ENCODE results near the gene HS6ST1. TPM values are rescaled to one million over a fixed set of nuclear protein-coding genes. Genes with fewer than 3 reads are reported as not detected.

HS6ST1 gene, protein sequence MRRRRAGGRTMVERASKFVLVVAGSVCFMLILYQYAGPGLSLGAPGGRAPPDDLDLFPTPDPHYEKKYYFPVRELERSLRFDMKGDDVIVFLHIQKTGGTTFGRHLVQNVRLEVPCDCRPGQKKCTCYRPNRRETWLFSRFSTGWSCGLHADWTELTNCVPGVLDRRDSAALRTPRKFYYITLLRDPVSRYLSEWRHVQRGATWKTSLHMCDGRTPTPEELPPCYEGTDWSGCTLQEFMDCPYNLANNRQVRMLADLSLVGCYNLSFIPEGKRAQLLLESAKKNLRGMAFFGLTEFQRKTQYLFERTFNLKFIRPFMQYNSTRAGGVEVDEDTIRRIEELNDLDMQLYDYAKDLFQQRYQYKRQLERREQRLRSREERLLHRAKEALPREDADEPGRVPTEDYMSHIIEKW
- total RNA-seq (10 to 100 TPM; 23.7 to 62.5 (median 48.0) TPM), polyA plus RNA-seq (10 to 100 TPM; 12.9 to 45.3 TPM)
- long read RNA-seq, donor 1, transcript HS6ST1-201 (2 exons, 3,932 nt) = major isoform, 14 of 310 reads
- long read RNA-seq, donor 1, partial matches to known transcripts = 1 of 310 reads
- long read RNA-seq, donor 1, other reads (novel, unspliced or antisense) = 295 of 310 reads
- long read RNA-seq, donor 2, transcript HS6ST1-201 (2 exons, 3,932 nt) = major isoform, 16 of 16 reads
- long read RNA-seq, donor 2, partial matches to known transcripts = 0 of 16 reads
- long read RNA-seq, donor 2, other reads (novel, unspliced or antisense) = 0 of 16 reads
- long read RNA-seq, donor 3, transcript HS6ST1-201 (2 exons, 3,932 nt) = major isoform, 69 of 220 reads
- long read RNA-seq, donor 3, partial matches to known transcripts = 0 of 220 reads
- long read RNA-seq, donor 3, other reads (novel, unspliced or antisense) = 150 of 220 reads

DNA sequence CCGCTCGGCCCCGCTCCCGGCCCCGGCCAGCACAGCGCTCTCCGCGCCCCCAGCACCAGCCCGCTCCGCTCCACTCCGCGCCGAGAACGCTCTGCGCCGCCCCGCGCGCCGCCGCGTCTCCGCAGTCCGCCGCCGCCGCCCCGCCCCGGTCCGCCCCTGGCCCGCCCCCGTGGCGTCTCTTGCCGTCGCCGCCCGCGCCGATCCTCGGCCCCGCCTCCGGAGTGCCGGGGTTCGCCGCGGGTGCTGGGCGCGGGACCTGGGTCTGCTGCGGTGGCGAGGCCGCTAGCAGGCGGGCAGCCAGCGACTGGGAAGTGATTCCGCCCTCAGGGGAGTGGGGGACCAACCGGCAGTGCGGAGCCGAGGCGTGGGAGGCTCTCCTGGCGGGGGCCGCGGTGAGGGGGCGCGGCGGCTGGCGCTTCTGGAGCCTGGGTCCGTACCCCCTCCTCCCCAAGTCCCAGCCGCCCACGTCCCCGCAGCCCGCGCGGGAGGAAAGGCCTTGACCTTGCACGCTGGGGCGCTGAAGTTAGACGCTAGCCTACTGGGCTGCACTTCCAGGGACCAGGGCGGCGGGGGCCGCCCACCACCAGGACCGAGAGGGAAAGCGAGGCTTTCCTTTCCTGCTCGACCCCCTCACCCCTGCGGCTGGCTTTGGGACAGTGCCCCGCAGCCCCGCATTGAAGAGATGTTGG lies at the start of gene HS6ST1:
TSS of gene HS6ST1 (minus strand) at position 93 of the 689 bp plus-strand sequence. CDS start 305 bp downstream, outside the sequence.
- peak; percentile 87 to 93 (median 87) for DNase-seq
- H3K9me3 ChIP-seq = no peaks in the 10 kb centered on the region
- H3K36me3 ChIP-seq = no peaks in the 10 kb centered on the region
- TF ChIP-seq EP300 (IDR thresholded peaks at IDR 0.05) = no peak
- TF ChIP-seq, protein P1, sequence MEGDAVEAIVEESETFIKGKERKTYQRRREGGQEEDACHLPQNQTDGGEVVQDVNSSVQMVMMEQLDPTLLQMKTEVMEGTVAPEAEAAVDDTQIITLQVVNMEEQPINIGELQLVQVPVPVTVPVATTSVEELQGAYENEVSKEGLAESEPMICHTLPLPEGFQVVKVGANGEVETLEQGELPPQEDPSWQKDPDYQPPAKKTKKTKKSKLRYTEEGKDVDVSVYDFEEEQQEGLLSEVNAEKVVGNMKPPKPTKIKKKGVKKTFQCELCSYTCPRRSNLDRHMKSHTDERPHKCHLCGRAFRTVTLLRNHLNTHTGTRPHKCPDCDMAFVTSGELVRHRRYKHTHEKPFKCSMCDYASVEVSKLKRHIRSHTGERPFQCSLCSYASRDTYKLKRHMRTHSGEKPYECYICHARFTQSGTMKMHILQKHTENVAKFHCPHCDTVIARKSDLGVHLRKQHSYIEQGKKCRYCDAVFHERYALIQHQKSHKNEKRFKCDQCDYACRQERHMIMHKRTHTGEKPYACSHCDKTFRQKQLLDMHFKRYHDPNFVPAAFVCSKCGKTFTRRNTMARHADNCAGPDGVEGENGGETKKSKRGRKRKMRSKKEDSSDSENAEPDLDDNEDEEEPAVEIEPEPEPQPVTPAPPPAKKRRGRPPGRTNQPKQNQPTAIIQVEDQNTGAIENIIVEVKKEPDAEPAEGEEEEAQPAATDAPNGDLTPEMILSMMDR (IDR thresholded peaks at IDR 0.05) = no peak
- TF ChIP-seq POLR2A (IDR thresholded peaks at IDR 0.05) = peak; percentile 24
- H3K27ac ChIP-seq = peak within 1 kb of the TSS in 1 of 2 donors; percentile 57
- peaks cover 11% of the 10 kb centered on the region for H3K4me1 ChIP-seq (ENCODE audit: insufficient read depth)
- 0 to 2% (median 1%) methylated on average over 42 to 84 of the region's 84 CpGs for WGBS, 3 donors
- peak within 1 kb of the TSS; percentile 87 for H3K4me3 ChIP-seq
- intact Hi-C loops (cut with DNase I) = loop anchor here in 1 of 4 donors (10.0 kb wide), 2 partner anchors 144 to 424 kb away; no protein-coding TSS in a partner anchor
- H3K27me3 ChIP-seq = no peaks in the 10 kb centered on the region

DNA sequence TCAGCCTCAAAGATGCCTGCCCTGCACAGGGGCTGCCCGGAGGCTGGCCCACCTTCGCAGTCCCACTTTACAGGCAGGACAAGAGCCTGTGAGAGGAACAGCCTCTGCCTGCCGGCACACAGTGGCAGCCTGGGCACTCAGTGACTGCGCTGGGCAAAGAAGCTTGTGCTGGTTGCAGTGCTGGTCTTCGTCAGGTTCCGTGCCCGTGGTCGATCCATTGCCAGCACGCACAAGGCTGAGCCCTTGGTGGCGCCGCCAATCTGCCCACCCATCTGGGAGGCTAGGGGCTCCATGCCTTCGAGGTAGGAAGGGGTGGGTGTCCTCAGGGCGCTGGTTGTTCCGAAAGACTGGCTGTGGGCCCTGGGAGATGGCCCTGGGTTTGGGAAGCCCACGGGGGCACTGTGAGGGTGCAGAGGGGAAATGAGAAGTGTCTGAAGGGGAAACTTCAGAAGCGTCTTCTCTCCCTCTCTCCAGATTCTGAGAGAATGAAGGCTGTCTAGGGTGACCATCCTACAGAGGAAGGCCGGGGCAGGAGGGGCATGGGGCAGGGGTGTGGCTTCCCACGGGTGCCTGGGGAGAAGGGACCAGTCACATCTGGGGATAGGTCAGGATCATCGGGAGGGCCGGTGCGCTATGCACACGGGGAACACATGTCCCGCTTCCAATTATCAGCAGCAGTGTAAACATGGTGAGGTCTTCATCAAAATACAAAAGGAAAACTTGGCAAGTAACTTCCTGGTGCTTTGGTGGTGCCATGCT lies 49.1 kb upstream of the HS6ST1 start:
- no peak for DNase-seq
- no peak overlapping the region for H3K27ac ChIP-seq
- intact Hi-C loops (cut with DNase I) = no loop called here
- H3K36me3 ChIP-seq = no peaks in the 10 kb centered on the region
- no peaks in the 10 kb centered on the region for H3K27me3 ChIP-seq
- H3K9me3 ChIP-seq = no peaks in the 10 kb centered on the region
- TF ChIP-seq POLR2A (IDR thresholded peaks at IDR 0.05) (no peak), EP300 (IDR thresholded peaks at IDR 0.05) (no peak)
- TF ChIP-seq, protein P1 (IDR thresholded peaks at IDR 0.05) = no peak
- peaks cover 6% of the 10 kb centered on the region for H3K4me1 ChIP-seq (ENCODE audit: insufficient read depth)
- H3K4me3 ChIP-seq = no peak overlapping the region
- WGBS, 3 donors = 93 to 94% (median 94%) methylated on average over 23 of the region's 23 CpGs

DNA sequence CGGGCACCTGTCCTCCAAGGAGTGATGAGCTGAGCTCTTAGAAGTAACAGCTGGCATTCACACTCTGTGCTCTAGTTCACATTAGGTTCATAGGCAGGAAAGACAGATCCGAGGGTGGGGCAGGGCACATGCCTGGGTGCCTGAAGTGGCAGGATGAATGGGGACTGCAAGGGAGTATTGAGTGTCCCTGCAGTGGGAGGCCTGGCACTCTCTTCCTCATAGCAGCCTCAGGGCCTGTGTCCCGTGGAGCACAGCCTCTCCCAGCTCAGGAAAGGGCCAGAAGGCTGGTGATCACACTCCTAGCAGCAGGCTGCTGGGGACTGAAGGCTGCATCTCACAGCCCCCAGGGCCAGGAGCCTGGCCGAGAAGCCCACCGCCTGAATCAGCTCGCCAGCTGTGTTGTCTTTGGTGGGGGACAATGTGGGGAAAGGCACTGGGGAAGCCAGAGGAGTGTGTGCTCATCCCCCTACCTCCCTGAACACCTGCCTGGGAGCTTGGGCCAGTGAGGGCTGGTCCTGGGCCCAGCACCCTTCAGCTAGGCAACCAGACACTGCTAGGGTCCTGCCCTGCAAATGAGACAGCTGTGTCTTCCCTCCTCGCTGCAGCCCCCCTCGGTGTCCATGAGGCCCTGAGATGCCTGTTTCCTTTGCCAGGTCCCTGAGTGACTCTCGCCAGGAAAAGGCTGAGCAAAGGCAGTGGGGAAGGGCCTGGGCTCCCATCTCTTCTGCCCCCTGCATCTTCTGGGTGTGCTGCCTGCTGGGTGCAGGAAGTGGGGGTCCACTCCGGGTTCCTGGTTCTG lies 48.2 kb upstream of the HS6ST1 start:
- Histone ChIP-seq H3K27me3 (no peaks in the 10 kb centered on the region), H3K4me1 (ENCODE audit: insufficient read depth) (peaks cover 9% of the 10 kb centered on the region), H3K36me3 (no peaks in the 10 kb centered on the region), H3K4me3 (no peak overlapping the region), H3K27ac (no peak overlapping the region), H3K9me3 (no peaks in the 10 kb centered on the region)
- intact Hi-C loops (cut with DNase I) = no loop called here
- peak in 1 of 5 donors; percentile 28 for DNase-seq
- WGBS, 3 donors = 87 to 91% (median 88%) methylated on average over 10 of the region's 10 CpGs
- TF ChIP-seq, protein P1 (IDR thresholded peaks at IDR 0.05) = no peak
